Panc1 (cell line): ENCODE measurements around the gene METTL15. TPM values are rescaled to one million over a fixed set of nuclear protein-coding genes. Genes with fewer than 3 reads are reported as not detected.

ENCODE experiments used
- ATAC-seq: fragments of 200-7000 bp; cut with Tn5 transposase; 2 replicates; pipeline ENCODE4 v1.9.1; 2020; ENCODE audit warnings: mild to moderate bottlenecking, moderate library complexity
- BruUV-seq: library from RNA; stranded (reverse); fragments of 400-500 nt; replicated peaks from 2 replicates; lab custom pipeline; 2021; lab: Mats Ljungman, UMichigan
- CTCF ChIA-PET: fragments of 300-600 bp; sonication (Branson Sonifier 250); formaldehyde crosslinking; loops from one replicate; lab custom pipeline; 2022; ENCODE audit warnings: antibody characterized with exemption; lab: Charles Lee
- POLR2A ChIA-PET: fragments of 300-600 bp; sonication (Branson Sonifier 250); formaldehyde crosslinking; loops from one replicate; lab custom pipeline; 2022; ENCODE audit warnings: antibody characterized with exemption; lab: Charles Lee
- DNase-seq: peaks from one replicate; pipeline ENCODE4 v3.0.0-alpha.2; 2010; ENCODE audit warnings: low read depth, low spot score
- H3K27ac ChIP-seq: 2 replicates; pipeline ENCODE4 v1.5.1; 2011; ENCODE audit warnings: mild to moderate bottlenecking, low read length, inconsistent platforms
- H3K27me3 ChIP-seq: fragments of 200-500 bp; sonication (Bioruptor generic); 2 replicates; pipeline ENCODE4 v1.6.0; 2014; ENCODE audit warnings: low read length, inconsistent platforms; ENCODE audit not compliant: control insufficient read depth, insufficient read depth
- H3K36me3 ChIP-seq: fragments of 200-500 bp; sonication (Bioruptor generic); 2 replicates; pipeline ENCODE4 v1.5.1; 2014; ENCODE audit warnings: inconsistent platforms, mild to moderate bottlenecking, low read length, moderate library complexity; ENCODE audit not compliant: control insufficient read depth, insufficient read depth
- H3K4me1 ChIP-seq: 2 replicates; pipeline ENCODE4 v1.5.1; 2011; ENCODE audit warnings: inconsistent platforms, mild to moderate bottlenecking, low read length, moderate library complexity; ENCODE audit not compliant: control insufficient read depth, insufficient read depth
- H3K4me3 ChIP-seq, 2 experiments: 2 replicates each; pipeline ENCODE4 v1.5.1; 2011 to 2012; ENCODE audit warnings: low read depth in 2 of 2, low read length in 2 of 2, mild to moderate bottlenecking in 2 of 2, inconsistent platforms in 1 of 2, moderate library complexity in 1 of 2
- H3K9me3 ChIP-seq: fragments of 200-500 bp; sonication (Bioruptor generic); 2 replicates; pipeline ENCODE4 v1.5.1; 2014; ENCODE audit warnings: low read depth, mild to moderate bottlenecking, inconsistent platforms, low read length, moderate library complexity; ENCODE audit not compliant: control insufficient read depth, insufficient read depth
- CTCF ChIP-seq: fragments of 450-650 bp; IDR thresholded peaks from 2 replicates; pipeline ENCODE4 v1.5.1; 2017; ENCODE audit warnings: mild to moderate bottlenecking
- POLR2AphosphoS5 ChIP-seq: IDR thresholded peaks from 2 replicates; pipeline ENCODE4 v1.6.1; 2012; ENCODE audit warnings: mild to moderate bottlenecking, low read depth, low read length, moderate library complexity
- REST ChIP-seq, 2 experiments: IDR thresholded peaks; 2 replicates each; pipeline ENCODE4 v1.6.1; 2011 to 2012; ENCODE audit warnings: low read depth in 2 of 2, control low read depth in 1 of 2, low read length in 1 of 2, mild to moderate bottlenecking in 1 of 2, moderate library complexity in 1 of 2; ENCODE audit not compliant: insufficient read depth in 1 of 2
- SIN3A ChIP-seq: IDR thresholded peaks from 2 replicates; pipeline ENCODE4 v1.6.1; 2012; ENCODE audit warnings: low read depth, mild to moderate bottlenecking, low read length, moderate library complexity, borderline replicate concordance; ENCODE audit not compliant: insufficient read depth
- TCF7L2 ChIP-seq: IDR thresholded peaks from 2 replicates; pipeline ENCODE4 v1.6.1; 2011; ENCODE audit warnings: mild to moderate bottlenecking, low read depth, low read length, inconsistent platforms
- in situ Hi-C: cut with HindIII; loops from 2 replicates; pipeline ENCODE4 v1.10.0; 2016; ENCODE audit warnings: low sequenced_read_pairs, low pct_unique_long_range_greater_than_20kb
- intact Hi-C: fragments of 100-400 bp; cut with micrococcal nuclease; formaldehyde crosslinking; loops from one replicate; pipeline ENCODE4 v1.10.0; 2022; ENCODE audit not compliant: unreplicated experiment
- total RNA-seq: library from RNA; stranded (reverse); gene quantifications from one replicate; pipeline ENCODE4 v1.2.1, GENCODE V29; 2021; ENCODE audit not compliant: unreplicated experiment

METTL15 gene
- total RNA-seq, 1 experiment from 2014 or later: 11.4 TPM

GRCh38 chr11:28243061-28243460, 134.9 kb downstream of the METTL15 start:
- ChIA-PET POLR2A (no interaction called here), CTCF (no interaction called here)
- intact Hi-C loops: no loop called here
- H3K4me3 ChIP-seq: no peak overlapping the region
- no peaks in the 10 kb centered on the region; the same call in 1 of the 2 replicates for H3K36me3 ChIP-seq
- TF ChIP-seq REST (IDR thresholded peaks at IDR 0.05; ENCODE audit: insufficient read depth in 1 of 2, low read depth in 2 of 2, low read length in 1 of 2): no peak
- TF ChIP-seq POLR2AphosphoS5: no peak
- no peak for TF ChIP-seq CTCF
- no peak for TF ChIP-seq TCF7L2
- TF ChIP-seq SIN3A: no peak
- no peaks in the 10 kb centered on the region for H3K9me3 ChIP-seq
- no TSS peak for BruUV-seq
- H3K27ac ChIP-seq: no peak overlapping the region
- DNase-seq (no peak), ATAC-seq (no peak)
- H3K4me1 ChIP-seq: no peaks in the 10 kb centered on the region
- in situ Hi-C loops: no loop called here
- no peaks in the 10 kb centered on the region for H3K27me3 ChIP-seq

GRCh38 chr11:28243581-28243980, 135.4 kb downstream of the METTL15 start:
- no peaks in the 10 kb centered on the region for H3K27me3 ChIP-seq
- no peaks in the 10 kb centered on the region for H3K4me1 ChIP-seq
- no peaks in the 10 kb centered on the region; the same call in 1 of the 2 replicates for H3K36me3 ChIP-seq
- DNase-seq (no peak), ATAC-seq (no peak)
- no TSS peak for BruUV-seq
- H3K4me3 ChIP-seq: no peak overlapping the region
- POLR2A ChIA-PET: no interaction called here
- H3K9me3 ChIP-seq: no peaks in the 10 kb centered on the region
- CTCF ChIA-PET: no interaction called here
- TF ChIP-seq POLR2AphosphoS5 (no peak), TCF7L2 (no peak), CTCF (no peak), SIN3A (no peak), REST (IDR thresholded peaks at IDR 0.05; ENCODE audit: insufficient read depth in 1 of 2, low read depth in 2 of 2, low read length in 1 of 2) (no peak)
- no peak overlapping the region for H3K27ac ChIP-seq
- intact Hi-C loops: no loop called here
- in situ Hi-C loops: no loop called here
